Coronary artery (tissue), 2 donors: ENCODE results near the gene LTBP2.

ENCODE experiments used
- DNase-seq: peaks from one replicate; pipeline ENCODE4 v3.0.0-alpha.2; 2017; ENCODE audit warnings: low spot score
- H3K27ac ChIP-seq, 2 donors: fragments of 200-600 bp; sonication (generic); one replicate each; pipeline ENCODE4 v1.5.1; 2016 to 2019
- H3K4me3 ChIP-seq: fragments of 200-600 bp; sonication (generic); 2 replicates; pipeline ENCODE4 v1.5.1; 2016; ENCODE audit warnings: mild to moderate bottlenecking, moderate library complexity
- CTCF ChIP-seq: fragments of 200-600 bp; sonication (generic); IDR thresholded peaks from one replicate; pipeline ENCODE4 v1.5.1; 2019; ENCODE audit warnings: antibody characterized with exemption

LTBP2 gene

DNA sequence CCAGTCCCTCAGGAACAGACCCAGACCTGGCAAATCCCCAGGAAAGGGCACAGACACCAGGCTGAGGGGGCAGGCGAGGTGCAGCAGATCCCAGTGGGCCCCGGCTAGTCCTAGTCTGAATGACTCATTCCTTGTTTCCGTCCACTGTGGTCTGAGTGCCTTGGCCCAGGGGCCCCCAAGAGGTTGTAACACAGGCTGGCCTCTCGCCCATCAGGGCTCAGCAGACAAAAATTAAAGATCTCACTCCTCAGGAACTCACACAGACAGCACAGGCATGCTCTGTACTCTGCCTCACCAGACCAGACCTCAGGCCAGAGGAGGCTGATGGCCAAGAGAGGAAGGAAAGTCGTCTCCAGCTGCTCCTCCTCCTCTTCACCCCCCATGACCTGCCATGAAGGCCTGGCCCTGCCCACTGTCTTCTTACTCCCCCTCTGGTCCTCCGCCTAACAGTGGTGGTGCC lies 7.7 kb upstream of the LTBP2 start:
- DNase-seq: peak; percentile 91
- Histone ChIP-seq H3K4me3 (no peak overlapping the region), H3K27ac (peak overlapping the region; percentile 76 to 90)
- TF ChIP-seq CTCF: no peak

- no peak overlapping the region for H3K4me3 ChIP-seq
- TF ChIP-seq CTCF: no peak
- DNase-seq: no peak
- H3K27ac ChIP-seq: peak overlapping the region; percentile 57 to 90
Measured at GRCh38 chr14:74618078-74618952, 6.3 kb upstream of the LTBP2 start.

- no peak for DNase-seq
- Histone ChIP-seq H3K27ac (peak overlapping the region; percentile 57 to 90), H3K4me3 (no peak overlapping the region)
- no peak for TF ChIP-seq CTCF
Measured at GRCh38 chr14:74616996-74617700, 5.1 kb upstream of the LTBP2 start.

DNA sequence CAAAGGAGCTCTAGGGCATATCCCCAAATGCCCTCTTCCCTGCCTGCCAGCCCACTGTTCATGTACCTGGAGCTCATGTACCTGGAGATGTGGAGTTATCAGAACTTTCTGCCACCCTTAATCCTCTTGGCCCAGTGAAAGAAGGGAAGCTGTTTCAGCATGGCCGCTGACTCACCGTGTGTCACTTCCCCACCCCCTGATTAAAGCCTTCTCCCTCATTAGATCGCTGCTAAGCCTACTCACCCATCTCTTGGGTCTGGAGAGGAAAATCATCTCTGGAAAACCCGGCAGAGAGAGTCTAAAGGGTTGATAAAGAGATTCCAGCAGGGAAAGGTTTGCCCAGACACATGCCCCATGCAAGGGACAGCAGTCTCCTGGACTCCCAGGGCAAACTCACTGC lies 4.5 kb upstream of the LTBP2 start:
- Histone ChIP-seq H3K27ac (peak overlapping the region; percentile 57 to 90), H3K4me3 (no peak overlapping the region)
- DNase-seq: no peak
- no peak for TF ChIP-seq CTCF

DNA sequence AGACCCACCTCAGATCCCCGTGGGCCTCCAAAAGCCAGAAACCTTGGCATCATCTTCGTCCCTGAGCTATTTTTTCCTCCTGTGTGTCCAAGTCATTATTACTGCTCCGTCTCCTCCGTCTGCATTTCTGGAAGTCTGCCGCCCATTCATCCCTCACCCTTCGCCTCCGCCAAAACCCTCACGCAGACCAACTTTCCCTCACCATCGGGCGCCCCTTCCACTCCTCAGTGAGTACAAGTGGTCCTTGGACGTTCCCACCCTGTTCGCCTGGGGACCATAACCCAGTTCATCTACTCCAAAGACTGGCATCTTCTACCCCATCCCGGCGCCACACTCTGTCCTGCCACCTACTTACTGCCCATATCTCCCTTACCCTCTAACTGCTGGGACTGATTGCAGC lies 3.7 kb upstream of the LTBP2 start:
- no peak overlapping the region for H3K4me3 ChIP-seq
- no peak for DNase-seq
- peak overlapping the region in 1 of 2 donors; percentile 90 for H3K27ac ChIP-seq
- TF ChIP-seq CTCF: no peak

- no peak for DNase-seq
- no peak for TF ChIP-seq CTCF
- Histone ChIP-seq H3K4me3 (no peak overlapping the region), H3K27ac (peak overlapping the region in 1 of 2 donors; percentile 90)
Measured at GRCh38 chr14:74614508-74615495, 2.8 kb upstream of the LTBP2 start.
